ENCODE measurements around the gene ARHGAP24. TPM values are rescaled to one million over a fixed set of nuclear protein-coding genes. Genes with fewer than 3 reads are reported as not detected.

ARHGAP24 gene
- total RNA-seq, 4 donors from 2014 or later: 41.6 to 71.2 (median 62.0) TPM

- 16 to 21% methylated on average over 8 of the region's 8 CpGs for WGBS, 2 donors
- Histone ChIP-seq H3K36me3 (no peaks in the 10 kb centered on the region), H3K9me3 (peaks cover 0 to 6% (median 0%) of the 10 kb centered on the region in 4 donors), H3K27me3 (no peaks in the 10 kb centered on the region), H3K4me1 (peaks cover 0 to 6% (median 0%) of the 10 kb centered on the region in 4 donors), H3K27ac (no peak overlapping the region), H3K4me3 (no peak overlapping the region)
- DNase-seq (ENCODE audit: low spot score in 2 of 2): peak in 1 of 2 donors; percentile 82
- no peak for TF ChIP-seq EP300 (IDR thresholded peaks at IDR 0.05)
- TF ChIP-seq, protein P1, sequence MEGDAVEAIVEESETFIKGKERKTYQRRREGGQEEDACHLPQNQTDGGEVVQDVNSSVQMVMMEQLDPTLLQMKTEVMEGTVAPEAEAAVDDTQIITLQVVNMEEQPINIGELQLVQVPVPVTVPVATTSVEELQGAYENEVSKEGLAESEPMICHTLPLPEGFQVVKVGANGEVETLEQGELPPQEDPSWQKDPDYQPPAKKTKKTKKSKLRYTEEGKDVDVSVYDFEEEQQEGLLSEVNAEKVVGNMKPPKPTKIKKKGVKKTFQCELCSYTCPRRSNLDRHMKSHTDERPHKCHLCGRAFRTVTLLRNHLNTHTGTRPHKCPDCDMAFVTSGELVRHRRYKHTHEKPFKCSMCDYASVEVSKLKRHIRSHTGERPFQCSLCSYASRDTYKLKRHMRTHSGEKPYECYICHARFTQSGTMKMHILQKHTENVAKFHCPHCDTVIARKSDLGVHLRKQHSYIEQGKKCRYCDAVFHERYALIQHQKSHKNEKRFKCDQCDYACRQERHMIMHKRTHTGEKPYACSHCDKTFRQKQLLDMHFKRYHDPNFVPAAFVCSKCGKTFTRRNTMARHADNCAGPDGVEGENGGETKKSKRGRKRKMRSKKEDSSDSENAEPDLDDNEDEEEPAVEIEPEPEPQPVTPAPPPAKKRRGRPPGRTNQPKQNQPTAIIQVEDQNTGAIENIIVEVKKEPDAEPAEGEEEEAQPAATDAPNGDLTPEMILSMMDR (IDR thresholded peaks at IDR 0.05): peak; percentile 34 to 75 (median 70)
These were observed 569.0 kb downstream of the ARHGAP24 start for GRCh38 chr4:86043755-86044592.

- Histone ChIP-seq H3K36me3 (no peaks in the 10 kb centered on the region), H3K4me1 (peaks cover 0 to 6% (median 0%) of the 10 kb centered on the region in 4 donors), H3K9me3 (peaks cover 0 to 6% (median 0%) of the 10 kb centered on the region in 4 donors), H3K27ac (no peak overlapping the region), H3K27me3 (no peaks in the 10 kb centered on the region), H3K4me3 (no peak overlapping the region)
- TF ChIP-seq, protein P1 (IDR thresholded peaks at IDR 0.05): no peak
- no peak for TF ChIP-seq EP300 (IDR thresholded peaks at IDR 0.05)
- WGBS, 2 donors: 45 to 59% methylated on average over 3 of the region's 3 CpGs
- no peak for DNase-seq (ENCODE audit: low spot score in 2 of 2)
These were observed 569.6 kb downstream of the ARHGAP24 start for GRCh38 chr4:86044593-86044985.

GRCh38 chr4:86048426-86048825, 573.5 kb downstream of the ARHGAP24 start:
- 32 to 51% methylated on average over 1 of the region's 1 CpG for WGBS, 2 donors
- no peak overlapping the region for H3K4me3 ChIP-seq
- no peaks in the 10 kb centered on the region for H3K36me3 ChIP-seq
- TF ChIP-seq EP300 (IDR thresholded peaks at IDR 0.05): no peak
- TF ChIP-seq, protein P1 (IDR thresholded peaks at IDR 0.05): no peak
- TF ChIP-seq POLR2A (IDR thresholded peaks at IDR 0.05): no peak
- H3K27me3 ChIP-seq: no peaks in the 10 kb centered on the region
- DNase-seq (ENCODE audit: low spot score in 2 of 2): no peak
- H3K9me3 ChIP-seq: no peaks in the 10 kb centered on the region
- peaks cover 0 to 6% (median 0%) of the 10 kb centered on the region in 4 donors for H3K4me1 ChIP-seq
- H3K27ac ChIP-seq: no peak overlapping the region

DNA sequence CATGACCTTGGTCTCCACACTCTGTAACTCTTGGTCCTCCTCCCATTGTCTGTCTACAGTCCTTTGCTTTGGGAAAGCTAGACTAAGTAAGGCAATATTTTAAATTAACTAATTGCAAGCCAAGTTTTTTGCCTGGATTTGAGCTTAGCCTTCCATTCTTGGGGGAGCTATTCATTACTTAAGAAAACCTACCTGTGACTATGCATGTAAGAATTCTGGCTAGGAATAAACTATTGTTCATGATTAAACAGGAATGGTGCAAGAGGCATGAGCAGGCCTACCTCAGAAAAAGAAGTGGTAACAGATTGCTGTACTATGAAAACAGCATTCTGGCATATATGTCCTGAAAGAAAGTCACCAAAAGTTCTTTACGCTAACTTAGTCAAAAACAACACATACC, 575.5 kb downstream of the ARHGAP24 start:
- DNase-seq (ENCODE audit: low spot score in 2 of 2): no peak
- Histone ChIP-seq H3K36me3 (no peaks in the 10 kb centered on the region), H3K27ac (no peak overlapping the region), H3K27me3 (no peaks in the 10 kb centered on the region), H3K4me3 (no peak overlapping the region), H3K4me1 (no peaks in the 10 kb centered on the region), H3K9me3 (no peaks in the 10 kb centered on the region)
- 100% methylated on average over 1 of the region's 1 CpG for WGBS, 2 donors
- TF ChIP-seq, protein P1 (IDR thresholded peaks at IDR 0.05): no peak
- no peak for TF ChIP-seq EP300 (IDR thresholded peaks at IDR 0.05)
- TF ChIP-seq POLR2A (IDR thresholded peaks at IDR 0.05): no peak

Small RNAs within 50 kb of the gene (small RNA-seq; reads per million reads assigned to genes)
- not detected for gene MIR4451
